DMS79 (cell line): Measurements from ENCODE around the gene CASP3.
A peak's percentile ranks its signal among the peaks of the same experiment; 100 is the strongest.
"Not testable (repeated sequence)": the region's sequence is repeated elsewhere in the genome, so short reads cannot be mapped to it uniquely, and the experiment has no call there.

Experiments used
- DNase-seq: peaks from one replicate; lab custom pipeline; 2025; lab: John Stamatoyannopoulos, UW

The CASP3 gene

GRCh38 chr4:184664445-184665210 lies 15.4 kb upstream of the CASP3 start:
- DNase-seq, result no peak

GRCh38 chr4:184662236-184662635 lies 13.0 kb upstream of the CASP3 start:
- DNase-seq, result no peak

- DNase-seq, result no peak
Measured at GRCh38 chr4:184660978-184661377, 11.7 kb upstream of the CASP3 start.

GRCh38 chr4:184657820-184658219 lies 8.6 kb upstream of the CASP3 start:
- not testable (repeated sequence) for DNase-seq

GRCh38 chr4:184657144-184657543 lies 7.9 kb upstream of the CASP3 start:
- no peak for DNase-seq

GRCh38 chr4:184655889-184656869 lies 6.9 kb upstream of the CASP3 start:
- DNase-seq, result no peak

GRCh38 chr4:184653650-184654049 lies 4.4 kb upstream of the CASP3 start:
- no peak for DNase-seq

- not testable (repeated sequence) for DNase-seq
Measured at GRCh38 chr4:184652681-184653080, 3.4 kb upstream of the CASP3 start.

GRCh38 chr4:184651899-184652298 lies 2.7 kb upstream of the CASP3 start:
- no peak for DNase-seq

GRCh38 chr4:184649971-184650855 lies 966 bp upstream of the CASP3 start:
- DNase-seq, result peak; percentile 11

GRCh38 chr4:184648313-184649025 lies 778 bp downstream of the CASP3 start:
- DNase-seq, result no peak

GRCh38 chr4:184648054-184648312 lies 1.3 kb downstream of the CASP3 start:
- no peak for DNase-seq

GRCh38 chr4:184647266-184648053 lies 1.8 kb downstream of the CASP3 start:
- DNase-seq, result no peak

- DNase-seq, result no peak
Measured at GRCh38 chr4:184645904-184646610, 3.2 kb downstream of the CASP3 start.

GRCh38 chr4:184644553-184645307 lies 4.5 kb downstream of the CASP3 start:
- no peak for DNase-seq

- no peak for DNase-seq
Measured at GRCh38 chr4:184643731-184644130, 5.5 kb downstream of the CASP3 start.

GRCh38 chr4:184641451-184641850 lies 7.8 kb downstream of the CASP3 start:
- no peak for DNase-seq

GRCh38 chr4:184641022-184641421 lies 8.2 kb downstream of the CASP3 start:
- no peak for DNase-seq

- DNase-seq, result no peak
Measured at GRCh38 chr4:184636897-184637296, 12.3 kb downstream of the CASP3 start.
